ENCODE measurements around the gene ADCY6.

The ADCY6 gene

GRCh38 chr12:48788854-48789775, at the start of gene ADCY6:
Gene ADCY6, minus strand, starts transcription at chr12:48789089. Its CDS starts 5,655 bp downstream, at chr12:48783434.
- TF ChIP-seq, protein P1, sequence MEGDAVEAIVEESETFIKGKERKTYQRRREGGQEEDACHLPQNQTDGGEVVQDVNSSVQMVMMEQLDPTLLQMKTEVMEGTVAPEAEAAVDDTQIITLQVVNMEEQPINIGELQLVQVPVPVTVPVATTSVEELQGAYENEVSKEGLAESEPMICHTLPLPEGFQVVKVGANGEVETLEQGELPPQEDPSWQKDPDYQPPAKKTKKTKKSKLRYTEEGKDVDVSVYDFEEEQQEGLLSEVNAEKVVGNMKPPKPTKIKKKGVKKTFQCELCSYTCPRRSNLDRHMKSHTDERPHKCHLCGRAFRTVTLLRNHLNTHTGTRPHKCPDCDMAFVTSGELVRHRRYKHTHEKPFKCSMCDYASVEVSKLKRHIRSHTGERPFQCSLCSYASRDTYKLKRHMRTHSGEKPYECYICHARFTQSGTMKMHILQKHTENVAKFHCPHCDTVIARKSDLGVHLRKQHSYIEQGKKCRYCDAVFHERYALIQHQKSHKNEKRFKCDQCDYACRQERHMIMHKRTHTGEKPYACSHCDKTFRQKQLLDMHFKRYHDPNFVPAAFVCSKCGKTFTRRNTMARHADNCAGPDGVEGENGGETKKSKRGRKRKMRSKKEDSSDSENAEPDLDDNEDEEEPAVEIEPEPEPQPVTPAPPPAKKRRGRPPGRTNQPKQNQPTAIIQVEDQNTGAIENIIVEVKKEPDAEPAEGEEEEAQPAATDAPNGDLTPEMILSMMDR (IDR thresholded peaks at IDR 0.05; ENCODE audit: low read depth, low read length): no peak
- DNase-seq (ENCODE audit: low read depth, low spot score): peak; percentile 79
- in situ Hi-C loops (cut with HindIII; ENCODE audit: low sequenced_read_pairs): no loop called here
- H3K4me3 ChIP-seq (ENCODE audit: low read depth, low read length): peak within 1 kb of the TSS; percentile 83

- H3K4me3 ChIP-seq (ENCODE audit: low read depth, low read length): no peak overlapping the region
- in situ Hi-C loops (cut with HindIII; ENCODE audit: low sequenced_read_pairs): no loop called here
- TF ChIP-seq, protein P1 (IDR thresholded peaks at IDR 0.05; ENCODE audit: low read depth, low read length): no peak
- no peak for DNase-seq (ENCODE audit: low read depth, low spot score)
Measured at GRCh38 chr12:48838048-48838447, 49.2 kb upstream of the ADCY6 start.

- no peak for DNase-seq (ENCODE audit: low read depth, low spot score)
Measured at GRCh38 chr12:48832321-48833060, 43.6 kb upstream of the ADCY6 start.

GRCh38 chr12:48831257-48831656, 42.4 kb upstream of the ADCY6 start:
- no peak overlapping the region for H3K4me3 ChIP-seq (ENCODE audit: low read depth, low read length)
- in situ Hi-C loops (cut with HindIII; ENCODE audit: low sequenced_read_pairs): no loop called here
- TF ChIP-seq, protein P1 (IDR thresholded peaks at IDR 0.05; ENCODE audit: low read depth, low read length): no peak
- DNase-seq (ENCODE audit: low read depth, low spot score): no peak

More at GRCh38 chr12:48832321-48833060, 43.6 kb upstream of the ADCY6 start:
- in situ Hi-C loops (cut with HindIII; ENCODE audit: low sequenced_read_pairs): no loop called here
- no peak overlapping the region for H3K4me3 ChIP-seq (ENCODE audit: low read depth, low read length)
- TF ChIP-seq, protein P1 (IDR thresholded peaks at IDR 0.05; ENCODE audit: low read depth, low read length): no peak

- DNase-seq (ENCODE audit: low read depth, low spot score): no peak
- no peak overlapping the region for H3K4me3 ChIP-seq (ENCODE audit: low read depth, low read length)
- in situ Hi-C loops (cut with HindIII; ENCODE audit: low sequenced_read_pairs): no loop called here
- TF ChIP-seq, protein P1 (IDR thresholded peaks at IDR 0.05; ENCODE audit: low read depth, low read length): no peak
Measured at GRCh38 chr12:48828841-48829575, 40.1 kb upstream of the ADCY6 start.

GRCh38 chr12:48828293-48828692, 39.4 kb upstream of the ADCY6 start:
- in situ Hi-C loops (cut with HindIII; ENCODE audit: low sequenced_read_pairs): no loop called here
- no peak overlapping the region for H3K4me3 ChIP-seq (ENCODE audit: low read depth, low read length)
- TF ChIP-seq, protein P1 (IDR thresholded peaks at IDR 0.05; ENCODE audit: low read depth, low read length): no peak
- DNase-seq (ENCODE audit: low read depth, low spot score): no peak

All from astrocyte of the spinal cord (primary cell).